HepG2 (cell line): Measurements from ENCODE around the gene MTSS2.

Source experiments
- CTCF ChIP-seq: sonication (generic); formaldehyde crosslinking; IDR thresholded peaks from 2 replicates; pipeline ENCODE4 v1.5.0; 2020; ENCODE audit warnings: mild to moderate bottlenecking, missing genetic modification reagents, moderate library complexity
- JUN ChIP-seq: sonication (generic); formaldehyde crosslinking; IDR thresholded peaks from 2 replicates; pipeline ENCODE4 v1.4.0; 2020; ENCODE audit warnings: mild to moderate bottlenecking, missing genetic modification reagents
- ZBTB8A ChIP-seq: sonication (generic); formaldehyde crosslinking; IDR thresholded peaks from 2 replicates; pipeline ENCODE4 v1.4.0; 2020; ENCODE audit warnings: mild to moderate bottlenecking, low read depth, missing genetic modification reagents, borderline replicate concordance

DNA sequence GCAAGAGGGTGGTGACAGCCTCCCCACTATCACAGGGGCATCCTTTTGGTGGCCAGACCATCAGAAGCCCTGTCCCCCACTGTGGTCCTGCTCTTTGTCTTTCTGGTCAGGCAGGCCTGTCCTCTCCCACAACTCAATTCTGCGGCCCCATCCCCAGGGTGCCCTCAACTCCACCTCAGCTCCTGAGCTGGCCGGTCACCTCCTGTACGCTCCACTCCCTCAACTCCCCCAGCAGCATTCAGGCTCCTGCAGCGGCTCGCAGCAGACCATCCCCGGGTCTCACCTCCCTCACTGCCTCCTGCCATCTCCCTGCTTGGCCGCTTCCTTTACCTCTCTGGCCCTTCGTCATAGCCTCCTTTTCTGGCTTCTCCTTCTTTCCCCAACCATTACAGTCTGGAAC is 43.4 kb upstream of the MTSS2 start:
- TF ChIP-seq JUN (CRISPR knock-in tag), result no peak
- no peak for TF ChIP-seq ZBTB8A (CRISPR knock-in tag)
- no peak for TF ChIP-seq CTCF (CRISPR knock-in tag)
